Fibroblast of gingiva (primary cell): ENCODE data around the gene C5orf46.
"Not testable (repeated sequence)": the region's sequence is repeated elsewhere in the genome, so short reads cannot be mapped to it uniquely, and the experiment has no call there.

Experiments
- DNase-seq: peaks from one replicate; pipeline ENCODE4 v3.0.0-alpha.2; 2011; ENCODE audit warnings: low read depth

C5orf46 gene

DNA sequence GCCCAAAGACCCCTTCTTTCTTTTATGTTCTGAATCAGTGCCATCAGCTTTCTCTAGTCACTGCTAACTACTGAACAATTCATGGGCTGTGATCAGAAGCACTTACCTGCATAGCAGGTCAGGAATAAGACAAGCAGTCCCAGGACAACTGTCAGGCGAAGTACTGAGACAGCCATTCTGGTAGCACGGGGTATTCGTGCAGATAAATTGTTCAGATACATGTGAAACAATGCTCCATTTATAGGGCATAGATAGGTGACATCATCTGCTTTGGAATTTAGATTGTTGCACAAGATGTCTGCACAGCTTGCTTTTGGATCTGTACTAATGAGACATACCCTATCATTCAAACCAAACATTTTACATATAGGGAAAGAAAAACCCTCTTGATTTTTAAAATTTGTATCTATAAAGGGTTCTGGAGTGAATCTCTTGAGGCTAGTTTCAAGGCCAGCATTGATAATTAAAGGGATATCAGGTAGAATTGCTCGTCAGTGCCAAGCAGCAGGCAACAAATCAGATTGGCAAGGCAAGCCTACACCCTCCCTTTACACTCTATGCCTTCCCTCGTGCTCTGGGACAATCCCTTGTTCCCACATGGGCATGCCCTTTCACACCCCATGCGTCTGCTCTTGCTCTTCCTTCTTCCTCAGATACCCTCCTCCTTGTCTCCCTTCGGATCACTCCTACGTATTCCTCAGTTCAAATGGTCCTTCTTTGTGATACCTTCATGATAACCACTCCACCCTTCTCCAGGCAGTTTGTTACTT lies at the start of gene C5orf46:
Gene C5orf46 (minus strand): TSS at position 213 of the 770 bp plus-strand sequence. CDS start 37 bp downstream, at position 176.
- peak; percentile 42 for DNase-seq

DNA sequence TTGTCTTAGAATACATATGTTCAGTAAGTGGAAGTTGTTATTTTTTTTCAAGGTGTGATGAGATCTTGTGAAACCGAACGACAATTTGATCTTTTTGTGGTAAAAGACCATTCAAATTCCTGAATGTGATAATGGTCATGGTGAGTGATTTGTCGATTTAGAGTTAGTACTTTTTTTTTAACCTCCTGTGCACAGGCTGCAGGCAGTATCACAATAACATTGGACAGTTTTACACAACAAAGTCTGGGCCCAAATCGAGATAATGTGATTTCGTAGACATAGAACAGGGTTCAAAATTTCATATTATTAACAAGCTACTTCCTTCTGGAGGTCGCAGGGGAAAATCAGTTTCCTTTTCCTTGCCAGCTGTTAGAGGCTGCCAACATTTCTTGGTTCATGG lies 48.6 kb upstream of the C5orf46 start:
- DNase-seq = no peak

DNA sequence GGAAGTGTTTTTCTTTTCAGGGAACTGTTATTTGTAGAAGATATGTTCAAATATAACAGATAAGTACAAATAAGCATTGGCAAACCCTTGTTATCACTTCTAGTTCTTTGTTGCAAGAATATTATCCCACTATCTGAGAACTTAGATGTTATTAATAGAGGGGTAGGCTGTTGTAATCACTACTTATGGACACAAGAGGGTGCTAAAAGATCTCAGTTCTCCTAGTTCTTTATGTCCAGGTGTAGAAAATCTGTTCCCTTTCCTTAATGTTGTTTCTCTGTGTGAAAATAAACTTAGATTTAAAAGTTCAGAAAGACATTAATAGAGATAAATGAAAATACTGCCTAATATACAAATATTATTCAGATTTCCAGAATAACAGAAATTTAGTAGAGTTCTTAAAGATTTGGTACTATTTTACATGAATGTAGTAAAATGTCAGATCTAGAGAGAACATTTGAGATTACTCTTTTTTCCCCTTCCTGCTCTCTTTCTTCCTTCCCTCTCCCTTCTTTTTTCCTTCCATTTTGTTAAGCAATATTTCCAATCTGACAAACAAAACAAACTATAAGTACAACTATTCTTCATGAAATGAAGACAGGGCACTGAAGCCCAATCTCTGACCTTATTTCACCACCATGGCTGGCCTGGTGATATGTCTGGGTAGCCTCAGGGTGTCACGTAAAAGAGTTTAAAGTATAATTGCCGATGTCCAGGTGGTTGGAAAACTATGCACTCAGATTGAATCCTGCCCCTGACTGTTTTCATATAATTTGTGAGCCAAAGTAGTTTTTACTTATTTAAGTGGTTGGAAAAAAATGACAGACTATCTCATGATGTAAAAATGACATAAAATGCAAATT lies 43.6 kb upstream of the C5orf46 start:
- DNase-seq = peak; percentile 10

DNA sequence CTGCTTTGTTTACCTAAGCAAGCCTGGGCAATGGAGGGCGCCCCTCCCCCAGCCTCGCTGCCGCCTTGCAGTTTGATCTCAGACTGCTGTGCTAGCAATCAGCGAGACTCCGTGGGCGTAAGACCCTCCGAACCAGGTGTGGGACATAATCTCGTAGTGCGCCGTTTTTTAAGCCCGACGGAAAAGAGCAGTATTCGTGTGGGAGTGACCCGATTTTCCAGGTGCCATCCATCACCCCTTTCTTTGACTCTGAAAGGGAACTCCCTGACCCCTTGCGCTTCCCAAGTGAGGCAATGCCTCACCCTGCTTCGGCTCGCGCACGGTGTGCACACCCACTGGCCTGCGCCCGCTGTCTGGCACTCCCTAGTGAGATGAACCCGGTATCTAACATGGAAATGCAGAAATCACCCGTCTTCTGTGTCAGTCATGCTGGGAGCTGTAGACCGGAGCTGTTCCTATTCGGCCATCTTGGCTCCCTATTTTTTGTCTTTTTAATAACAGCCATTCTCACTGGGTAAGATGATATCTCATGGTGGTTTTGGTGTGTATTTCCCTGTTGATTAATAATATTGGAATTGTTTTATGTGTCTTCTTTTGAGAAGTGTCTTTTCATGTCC lies 40.4 kb upstream of the C5orf46 start:
- DNase-seq = not testable (repeated sequence)

DNA sequence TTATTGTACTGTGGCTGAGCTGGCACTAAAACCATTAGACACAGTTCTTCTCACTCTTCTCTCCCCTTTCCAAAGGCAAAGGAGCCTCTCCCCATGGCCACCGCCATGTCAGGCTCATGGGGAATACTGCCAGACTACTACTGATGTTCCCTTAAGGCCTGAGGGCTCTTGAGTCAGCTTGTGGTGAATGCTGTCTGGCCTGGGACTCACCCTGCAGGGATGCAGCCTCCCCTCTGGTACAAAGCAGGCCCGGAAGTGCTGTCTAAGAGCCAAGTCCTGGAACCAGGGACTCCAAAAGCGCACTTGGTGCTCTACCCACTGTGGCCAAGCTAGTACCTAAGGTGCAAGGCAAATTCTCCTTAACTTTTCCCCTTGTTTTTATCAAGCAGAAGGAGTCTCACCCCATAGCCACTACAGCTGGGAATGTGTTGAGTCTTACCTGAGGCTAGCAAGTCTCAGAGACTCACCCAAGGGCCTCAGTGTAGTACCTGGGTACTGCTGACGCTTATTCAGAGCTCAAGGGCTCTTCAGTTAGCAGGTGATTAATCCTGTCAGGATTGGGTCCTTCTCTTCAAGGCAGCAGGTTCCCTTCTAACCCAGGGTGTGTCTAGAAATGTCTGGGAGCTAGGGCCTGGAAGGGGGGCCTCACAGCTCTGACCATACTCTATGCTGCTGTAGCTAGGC lies 33.2 kb upstream of the C5orf46 start:
- DNase-seq = no peak

DNA sequence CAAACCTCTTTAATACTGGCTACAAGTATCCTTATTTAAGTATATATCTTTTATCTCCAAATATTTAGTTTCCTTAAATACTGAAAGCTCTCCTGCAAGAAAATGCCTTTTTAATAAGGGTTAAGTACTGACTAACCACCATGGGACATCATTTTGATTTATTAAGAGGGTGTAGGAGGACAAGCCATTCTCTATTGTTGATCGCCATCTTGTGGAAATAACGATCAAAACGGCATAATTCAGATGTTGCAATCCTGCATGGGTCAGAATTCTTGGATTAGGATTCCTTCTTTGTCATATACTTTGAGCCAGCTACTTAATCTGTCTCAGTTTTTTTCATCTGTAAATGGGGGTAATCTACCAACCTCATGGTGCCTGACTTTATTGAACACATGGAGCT lies 28.7 kb upstream of the C5orf46 start:
- peak; percentile 54 for DNase-seq

DNA sequence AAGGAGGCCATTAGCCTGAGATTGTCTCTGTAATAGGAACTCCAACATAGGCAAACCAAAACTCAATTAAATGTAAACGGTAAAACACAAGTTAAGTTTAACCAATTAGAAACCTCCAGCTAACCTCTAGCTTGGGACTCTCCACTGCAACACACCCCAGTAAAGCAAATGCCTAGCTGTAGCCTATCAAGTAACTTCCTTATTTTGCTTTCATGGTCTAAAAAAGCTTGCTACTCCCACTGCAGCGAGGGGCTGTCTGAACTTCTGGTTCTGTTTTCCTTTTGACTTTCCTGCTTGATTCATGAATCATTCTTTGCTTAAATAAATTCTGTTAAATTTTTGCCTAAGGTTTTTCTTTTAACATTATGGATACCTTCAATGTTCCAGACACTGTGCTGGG lies 24.4 kb upstream of the C5orf46 start:
- DNase-seq = no peak

DNA sequence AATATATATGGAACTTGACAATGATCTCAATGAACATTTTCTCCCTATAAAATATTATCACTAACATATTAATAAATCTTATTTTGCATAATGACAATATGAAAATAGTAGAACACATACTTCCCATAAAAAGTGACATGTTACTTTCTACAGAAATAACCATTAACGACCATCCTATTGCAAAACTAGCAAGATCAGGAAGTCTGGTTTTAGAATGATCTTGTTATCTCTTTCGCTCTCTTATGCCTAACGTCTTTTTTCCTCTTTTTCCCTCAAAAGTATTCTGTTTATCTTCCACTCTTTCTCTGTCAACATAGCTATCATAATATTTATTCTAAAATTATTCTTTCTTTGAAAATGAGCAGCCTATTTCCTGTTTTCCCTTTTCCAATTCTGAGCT lies 21.6 kb upstream of the C5orf46 start:
- no peak for DNase-seq

DNA sequence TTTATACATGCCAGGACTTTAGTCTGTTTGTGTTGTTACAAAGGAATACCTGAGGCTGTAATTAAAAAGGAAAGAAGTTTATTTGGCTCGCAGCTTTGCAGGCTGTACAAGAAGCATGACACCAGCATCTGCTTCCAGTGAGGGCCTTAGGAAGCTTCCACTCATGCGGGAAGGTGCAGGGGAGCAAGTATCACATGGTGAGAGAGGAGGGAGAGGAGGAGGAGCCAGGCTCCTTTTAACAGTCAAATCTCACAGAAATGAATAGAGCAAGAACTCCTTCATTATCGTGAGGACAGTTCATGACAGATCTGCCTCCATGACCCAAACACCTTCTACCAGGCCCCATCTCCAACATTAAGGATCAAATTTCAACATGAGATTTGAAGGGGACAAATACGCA lies 18.7 kb upstream of the C5orf46 start:
- DNase-seq = no peak

DNA sequence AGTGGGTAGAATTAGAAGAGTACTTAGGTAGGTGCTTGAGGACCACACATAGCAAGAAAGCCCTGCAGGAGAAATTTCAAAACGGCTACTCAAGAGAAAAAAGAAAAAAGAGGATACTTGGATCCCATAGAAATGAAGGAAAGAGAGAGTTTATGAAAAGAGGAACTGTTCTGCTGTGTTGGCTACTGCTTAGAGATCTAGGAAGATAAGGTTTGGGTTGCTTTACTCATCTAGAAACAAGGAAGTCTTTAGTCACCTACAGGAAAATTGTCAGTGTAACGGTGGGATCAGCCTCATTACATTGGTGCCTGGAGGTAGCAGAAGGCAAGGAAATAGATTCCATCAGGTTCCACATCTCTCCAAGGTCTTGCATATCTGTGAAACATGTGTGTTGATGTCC lies 14.8 kb upstream of the C5orf46 start:
- no peak for DNase-seq

DNA sequence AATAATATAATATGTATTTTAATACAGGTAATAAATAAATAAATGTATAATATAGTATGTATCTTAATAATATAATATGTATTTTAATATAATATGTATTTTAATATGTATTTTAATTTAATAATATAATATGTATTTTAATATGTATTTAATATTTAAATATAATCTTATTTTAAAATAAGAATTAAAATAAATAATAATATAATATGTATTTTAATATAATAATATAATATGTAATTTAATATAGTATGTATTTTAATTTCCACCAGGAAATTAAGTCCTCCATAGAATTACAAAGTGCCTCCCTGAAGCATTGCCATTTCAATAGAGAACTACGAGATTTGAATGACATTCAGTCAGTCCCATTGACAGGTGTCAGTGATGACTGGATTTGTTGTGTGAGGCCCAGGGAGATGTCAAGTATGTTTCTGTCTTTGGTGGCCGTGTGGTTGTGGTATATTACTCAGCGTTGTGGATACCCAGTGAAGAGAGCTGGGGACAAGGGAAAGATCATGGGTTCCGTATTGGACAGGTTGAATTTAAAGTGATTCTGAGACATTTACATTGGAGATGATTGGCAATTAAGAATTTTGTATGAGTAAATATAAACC lies 14.2 kb upstream of the C5orf46 start:
- no peak for DNase-seq

DNA sequence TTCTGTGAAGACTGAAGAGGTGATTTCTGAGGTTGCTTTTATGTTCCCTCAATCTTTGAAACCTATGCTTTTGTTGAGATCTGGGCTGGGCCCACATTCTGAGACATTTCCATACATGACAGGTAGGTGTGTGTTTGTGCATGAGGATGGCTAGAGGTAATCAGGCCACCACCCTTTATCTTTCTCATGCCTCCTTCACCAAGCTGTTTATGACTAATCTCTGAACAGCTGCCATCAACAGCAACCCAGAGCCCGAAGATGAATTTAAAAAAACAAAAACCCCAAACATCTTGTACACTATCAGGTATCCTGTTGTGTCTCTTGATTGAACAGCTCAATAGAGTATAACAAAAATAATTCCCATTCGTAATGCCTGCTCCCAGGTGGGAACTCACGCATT lies 12.6 kb upstream of the C5orf46 start:
- no peak for DNase-seq

DNA sequence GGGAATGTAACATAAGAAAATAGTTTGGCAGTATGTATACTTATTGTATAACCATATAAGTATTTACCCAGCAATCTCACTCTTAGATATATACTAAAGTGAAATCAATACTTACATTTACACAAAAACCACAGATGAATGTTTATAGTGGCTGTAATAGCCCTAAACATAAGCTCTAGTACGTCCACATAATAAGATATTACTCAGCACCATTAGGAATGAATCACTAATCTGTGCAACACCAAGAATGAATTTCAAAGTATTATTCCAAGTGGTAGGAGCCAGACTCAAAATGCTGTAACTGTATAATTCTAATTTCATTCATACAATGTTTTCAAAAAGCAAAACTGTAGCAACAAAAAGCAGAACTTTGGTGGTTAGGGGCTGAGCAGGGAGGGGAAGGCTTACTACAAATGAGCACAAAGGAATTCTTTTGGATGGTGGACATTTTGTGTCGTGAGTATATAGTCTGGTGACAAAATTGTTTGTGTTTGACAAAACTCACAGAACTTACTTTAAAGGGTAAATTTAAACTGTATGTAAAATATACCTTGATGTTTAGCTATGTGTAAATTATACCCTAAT lies 11.9 kb upstream of the C5orf46 start:
- peak; percentile 12 for DNase-seq

DNA sequence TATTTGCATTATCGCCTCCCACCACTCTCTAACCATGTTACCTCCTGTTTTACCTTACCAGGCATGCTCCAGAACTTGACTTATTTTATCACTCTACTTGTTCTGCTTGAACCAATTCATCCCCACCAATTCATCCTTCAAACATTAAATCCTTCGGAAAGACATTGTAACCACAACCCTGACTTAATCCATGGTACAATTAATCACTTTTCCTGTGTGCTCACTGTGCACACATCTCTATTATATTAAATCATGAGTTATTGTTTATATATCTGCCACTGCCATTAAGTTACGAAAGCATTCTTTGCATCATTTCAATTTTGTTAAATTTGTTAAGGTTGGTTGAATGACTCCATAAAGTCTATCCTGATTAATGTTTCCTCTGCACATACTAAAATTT lies 7.4 kb upstream of the C5orf46 start:
- DNase-seq = no peak

DNA sequence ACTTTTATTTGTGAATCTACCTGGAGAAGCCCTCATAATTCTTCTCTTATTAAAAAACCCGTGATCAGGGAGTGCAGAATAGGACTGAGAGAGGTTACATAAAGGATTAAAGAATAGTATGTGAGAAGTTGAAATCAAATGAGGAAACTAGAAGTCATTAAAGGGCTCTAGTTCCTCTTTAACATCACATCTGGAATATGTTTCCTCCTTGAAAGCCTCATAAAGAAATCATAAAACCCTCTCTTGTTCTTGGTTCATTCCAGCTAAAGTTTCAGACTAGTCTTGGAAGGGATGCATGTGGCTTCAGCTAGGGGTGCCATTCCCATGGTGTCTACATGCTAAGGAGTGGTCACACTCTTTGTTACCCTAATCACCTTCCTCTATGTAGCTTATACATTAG lies 5.7 kb upstream of the C5orf46 start:
- DNase-seq = no peak

DNA sequence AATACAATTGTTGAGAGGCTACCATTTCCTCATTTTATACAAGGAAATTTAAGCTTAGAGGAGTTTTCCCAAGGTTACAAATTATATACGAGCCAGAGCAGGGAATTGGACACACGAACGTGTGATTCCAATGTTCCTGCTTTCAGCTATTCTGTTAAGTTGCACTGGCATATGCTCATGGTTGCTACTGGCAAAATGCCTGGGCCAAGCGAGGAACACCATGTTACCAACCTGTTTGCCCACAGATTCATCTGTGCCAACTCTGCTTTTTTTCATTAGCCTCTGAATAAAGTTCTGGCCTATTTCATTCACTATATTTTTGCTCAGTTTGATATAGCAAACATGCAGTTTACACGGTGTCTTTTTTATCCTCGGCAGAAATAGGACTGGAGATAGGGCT lies 5.1 kb upstream of the C5orf46 start:
- DNase-seq = peak; percentile 33

DNA sequence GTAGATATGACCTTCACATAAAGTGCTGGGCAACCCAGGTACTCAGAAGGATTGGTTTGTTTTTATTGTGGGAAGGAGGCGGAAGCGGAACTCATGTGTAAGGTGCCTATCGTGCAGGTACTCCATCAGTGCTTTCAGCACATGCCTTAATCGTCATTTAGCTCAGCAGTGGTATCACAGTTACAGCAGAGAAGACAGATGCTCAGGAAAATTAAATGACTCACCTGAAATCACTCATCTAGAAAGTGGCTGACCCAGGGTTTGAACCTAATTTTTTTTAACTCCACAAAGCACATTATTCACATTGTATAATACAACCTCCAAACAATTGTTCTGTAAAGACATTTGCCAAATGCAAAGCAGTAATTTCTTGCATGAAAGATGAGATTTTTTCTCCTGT lies 2.2 kb downstream of the C5orf46 start:
- no peak for DNase-seq

DNA sequence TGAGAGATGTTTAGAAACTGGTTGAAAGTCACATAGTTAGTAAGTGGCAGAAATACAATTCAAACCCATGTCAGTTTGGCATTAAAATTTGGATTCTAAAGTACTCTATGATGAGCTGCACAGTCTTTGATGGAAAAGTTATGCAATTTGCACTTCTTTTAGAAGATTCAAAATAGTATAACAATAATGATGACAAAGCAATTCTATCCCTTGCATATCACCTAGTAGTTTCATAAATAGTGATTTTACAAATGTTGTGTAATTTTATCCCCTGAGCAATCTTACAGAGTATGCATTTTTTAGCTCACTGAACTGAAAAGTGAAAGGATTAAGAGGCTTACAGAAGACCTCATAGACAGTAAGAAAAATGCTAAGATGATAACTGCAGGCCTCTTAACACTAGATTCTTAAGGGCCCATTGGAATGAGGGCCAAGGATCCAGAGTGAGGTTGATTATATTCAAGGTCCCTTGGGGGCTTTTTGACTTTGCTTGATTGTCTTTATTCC lies 3.7 kb downstream of the C5orf46 start:
- no peak for DNase-seq

DNA sequence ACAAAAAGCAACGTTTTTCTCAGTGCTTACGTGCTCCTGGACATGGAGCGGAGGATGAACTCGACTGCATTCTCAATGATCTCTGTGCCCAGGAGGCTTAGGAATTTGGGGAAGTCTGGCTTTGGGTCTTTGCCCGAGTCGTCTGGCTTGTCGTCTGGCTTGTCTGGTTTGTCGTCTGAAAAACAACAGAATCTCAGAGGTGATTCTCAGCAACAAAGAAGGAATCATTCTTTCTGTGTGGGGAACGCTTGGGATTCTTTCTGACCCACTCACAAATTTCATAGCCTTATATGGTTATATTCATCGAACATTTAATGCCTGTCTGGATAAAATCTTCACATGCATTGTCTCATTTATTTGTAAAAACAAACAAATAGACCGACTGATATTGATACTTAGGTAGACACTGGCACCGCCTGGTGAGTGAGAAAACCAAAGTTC lies 4.7 kb downstream of the C5orf46 start:
- DNase-seq = no peak

DNA sequence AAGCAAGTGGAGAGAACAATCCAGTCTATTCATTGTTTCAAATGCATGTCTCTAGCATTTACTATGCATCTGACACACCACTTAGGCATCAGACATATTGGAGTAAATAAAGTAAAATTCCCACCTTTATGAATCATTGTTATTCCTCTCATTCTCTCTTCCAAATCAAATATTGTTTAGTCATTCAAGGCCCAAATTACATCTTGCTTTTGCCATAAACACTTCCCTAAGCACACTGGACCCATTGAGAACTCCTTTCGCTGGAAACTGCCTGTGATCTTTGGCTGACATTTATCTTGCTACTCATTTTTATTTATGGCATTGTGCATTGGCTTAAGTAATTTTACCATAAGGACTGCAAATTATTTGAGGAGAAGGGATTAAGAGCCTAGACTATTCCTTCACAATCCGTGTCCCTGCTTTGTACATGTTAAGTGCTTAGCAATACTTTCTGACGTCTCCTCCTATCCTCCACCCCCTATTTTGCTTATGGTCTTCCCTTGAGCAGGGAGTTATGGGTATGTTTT lies 7.4 kb downstream of the C5orf46 start:
- DNase-seq = no peak

DNA sequence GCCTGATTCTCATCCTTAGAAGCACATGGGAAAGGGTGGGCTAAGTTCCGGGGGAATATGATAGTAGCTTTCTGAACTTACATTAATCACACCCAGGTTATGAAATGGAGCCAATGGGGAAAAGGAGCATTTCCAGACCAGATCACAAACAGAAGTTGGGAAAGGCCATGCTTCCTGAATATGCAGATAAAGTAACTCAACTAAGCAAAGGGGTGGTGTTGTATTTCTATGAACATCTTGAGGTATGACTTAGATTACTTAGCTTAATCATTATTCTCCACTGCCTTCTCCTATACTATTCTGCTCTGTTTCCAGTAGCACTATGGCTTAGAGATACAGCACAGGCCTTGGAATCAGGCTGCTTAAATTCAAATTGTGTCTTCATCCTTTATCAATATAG lies 10.5 kb downstream of the C5orf46 start:
- no peak for DNase-seq
